Ishikawa (cell line): ENCODE data around the gene TMEM266.
A peak's percentile ranks its signal among the peaks of the same experiment; 100 is the strongest.

Experiments
- CEBPB ChIP-seq: IDR thresholded peaks from 2 replicates; pipeline ENCODE4 v1.6.1; 2012
- CREB1 ChIP-seq: IDR thresholded peaks from 2 replicates; pipeline ENCODE4 v1.6.1; 2012; ENCODE audit warnings: low read depth
- EGR1 ChIP-seq: IDR thresholded peaks from 2 replicates; pipeline ENCODE4 v1.6.1; 2012
- EP300 ChIP-seq: IDR thresholded peaks from 2 replicates; pipeline ENCODE4 v1.6.1; 2012; ENCODE audit warnings: borderline replicate concordance
- FOXM1 ChIP-seq: IDR thresholded peaks from 2 replicates; pipeline ENCODE4 v1.6.1; 2012; ENCODE audit warnings: low read depth, borderline replicate concordance
- MAX ChIP-seq: IDR thresholded peaks from 2 replicates; pipeline ENCODE4 v1.6.1; 2012
- NFIC ChIP-seq: IDR thresholded peaks from 2 replicates; pipeline ENCODE4 v1.6.1; 2012
- RAD21 ChIP-seq: IDR thresholded peaks from 2 replicates; pipeline ENCODE4 v1.6.1; 2012; ENCODE audit warnings: low read depth
- REST ChIP-seq: IDR thresholded peaks from 2 replicates; pipeline ENCODE4 v1.6.1; 2012; ENCODE audit warnings: low read depth, mild to moderate bottlenecking
- TAF1 ChIP-seq: IDR thresholded peaks from 2 replicates; pipeline ENCODE4 v1.6.1; 2012; ENCODE audit warnings: low read depth, mild to moderate bottlenecking
- TCF12 ChIP-seq: IDR thresholded peaks from 2 replicates; pipeline ENCODE4 v1.6.1; 2012; ENCODE audit warnings: low read depth
- TEAD4 ChIP-seq: IDR thresholded peaks from 2 replicates; pipeline ENCODE4 v1.6.1; 2012
- USF1 ChIP-seq: IDR thresholded peaks from 2 replicates; pipeline ENCODE4 v1.6.1; 2012
- YY1 ChIP-seq: IDR thresholded peaks from 2 replicates; pipeline ENCODE4 v1.6.1; 2012; ENCODE audit warnings: low read depth
- ZBTB7A ChIP-seq: IDR thresholded peaks from 2 replicates; pipeline ENCODE4 v1.6.1; 2012; ENCODE audit warnings: low read depth

Gene TMEM266

GRCh38 chr15:76071806-76072205 lies 12.0 kb downstream of the TMEM266 start:
- no peak for TF ChIP-seq EGR1
- no peak for TF ChIP-seq RAD21
- TF ChIP-seq TCF12 = no peak
- TF ChIP-seq EP300 = no peak
- no peak for TF ChIP-seq TEAD4
- TF ChIP-seq REST = no peak
- TF ChIP-seq YY1 = no peak
- TF ChIP-seq USF1 = no peak
- TF ChIP-seq TAF1 = no peak
- no peak; the same call in 1 of the 2 replicates for TF ChIP-seq NFIC
- TF ChIP-seq MAX = no peak
- no peak for TF ChIP-seq ZBTB7A
- no peak for TF ChIP-seq FOXM1
- TF ChIP-seq CEBPB = no peak
- TF ChIP-seq CREB1 = no peak

- TF ChIP-seq ZBTB7A (no peak), CEBPB (peak; percentile 100), RAD21 (peak; percentile 12; the same call in 1 of the 2 replicates), TCF12 (peak; percentile 97), MAX (no peak), REST (no peak), TEAD4 (peak; percentile 93), TAF1 (no peak), EP300 (peak; percentile 92), NFIC (peak; percentile 100), FOXM1 (peak; percentile 75), CREB1 (no peak), EGR1 (no peak)
Observed at GRCh38 chr15:76073554-76073953, 13.8 kb downstream of the TMEM266 start.

- TF ChIP-seq CEBPB (no peak), TCF12 (no peak), NFIC (no peak), TAF1 (no peak), EGR1 (no peak), ZBTB7A (no peak), MAX (no peak), FOXM1 (no peak), TEAD4 (no peak), RAD21 (no peak), CREB1 (no peak), USF1 (no peak)
Observed at GRCh38 chr15:76075046-76075445, 15.3 kb downstream of the TMEM266 start.

GRCh38 chr15:76078285-76078877 lies 18.6 kb downstream of the TMEM266 start:
- no peak for TF ChIP-seq CREB1

- no peak for TF ChIP-seq REST
- no peak for TF ChIP-seq CREB1
- TF ChIP-seq EGR1 = no peak
- no peak for TF ChIP-seq CEBPB
- TF ChIP-seq TCF12 = no peak
- no peak for TF ChIP-seq RAD21
- no peak for TF ChIP-seq MAX
- TF ChIP-seq USF1 = no peak
- no peak for TF ChIP-seq FOXM1
- TF ChIP-seq ZBTB7A = no peak
- no peak for TF ChIP-seq YY1
- no peak for TF ChIP-seq TAF1
- no peak for TF ChIP-seq EP300
- no peak for TF ChIP-seq NFIC
- no peak for TF ChIP-seq TEAD4
Observed at GRCh38 chr15:76084256-76084655, 24.5 kb downstream of the TMEM266 start.
